ENCODE data around the gene NRCAM.

The NRCAM gene

DNA sequence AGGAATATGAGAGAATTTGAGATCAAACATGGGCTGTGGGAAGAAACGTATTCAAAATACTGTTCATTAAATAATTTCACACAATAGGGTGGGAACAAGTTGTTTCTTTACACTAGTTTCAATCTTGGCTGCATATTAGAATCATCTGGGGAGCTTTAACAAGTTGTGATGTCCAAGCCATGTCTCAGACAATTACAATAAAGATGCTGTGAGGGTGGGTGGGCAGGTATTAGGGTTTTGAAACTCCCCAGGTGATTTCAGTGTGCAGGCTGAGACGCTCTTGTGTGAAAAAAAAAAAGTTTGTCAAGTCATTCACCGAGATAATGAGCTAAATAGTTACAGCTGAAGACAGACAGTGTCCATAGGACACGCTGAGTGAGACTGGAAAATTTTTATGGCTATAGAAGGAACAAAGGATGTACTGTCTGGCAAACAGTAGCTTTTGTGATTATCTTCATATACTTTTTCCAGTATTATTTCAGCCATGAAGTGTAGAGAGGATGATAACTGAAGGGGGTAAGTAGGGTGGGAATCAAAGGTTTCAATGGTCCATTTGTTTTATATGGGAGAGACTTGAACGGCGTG, 313.5 kb downstream of the NRCAM start:
- Histone ChIP-seq H3K27me3 (ENCODE audit: control insufficient read depth in 1 of 2, insufficient read depth in 2 of 2, low read length in 2 of 2) (no peaks in the 10 kb centered on the region), H3K36me3 (ENCODE audit: control insufficient read depth in 2 of 2, insufficient read depth in 2 of 2, low read length in 2 of 2) (no peaks in the 10 kb centered on the region), H3K9ac (ENCODE audit: low read length in 2 of 2) (no peak overlapping the region), H3K4me1 (ENCODE audit: control insufficient read depth, insufficient read depth, low read length) (peaks cover 9% of the 10 kb centered on the region), H3K27ac (ENCODE audit: low read length) (no peak overlapping the region), H3K9me3 (ENCODE audit: control insufficient read depth in 2 of 2, low read length in 2 of 2) (no peaks in the 10 kb centered on the region), H3K4me3 (ENCODE audit: low read length in 2 of 2) (no peak overlapping the region)

DNA sequence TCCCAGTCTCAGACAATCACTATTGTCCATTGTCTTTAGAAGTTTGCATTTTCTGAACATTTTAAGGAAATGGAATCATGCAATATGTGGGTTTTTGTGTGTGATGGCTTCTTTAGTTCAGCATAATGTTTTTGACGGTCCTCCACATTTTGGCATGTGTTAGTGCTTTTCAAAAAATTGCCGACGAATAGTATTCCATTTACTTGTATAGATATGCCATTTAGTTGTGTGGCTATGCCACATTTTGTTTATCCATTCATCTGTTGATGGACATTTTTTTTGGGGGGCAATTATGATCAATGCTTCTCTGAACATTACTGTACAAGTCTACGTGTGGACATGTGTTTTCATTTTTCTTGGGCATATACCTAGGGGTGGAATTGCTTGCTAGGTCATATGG, 314.1 kb downstream of the NRCAM start:
- Histone ChIP-seq H3K4me1 (ENCODE audit: control insufficient read depth, insufficient read depth, low read length) (peaks cover 9% of the 10 kb centered on the region), H3K27ac (ENCODE audit: low read length) (no peak overlapping the region), H3K36me3 (ENCODE audit: control insufficient read depth in 2 of 2, insufficient read depth in 2 of 2, low read length in 2 of 2) (no peaks in the 10 kb centered on the region), H3K9ac (ENCODE audit: low read length in 2 of 2) (no peak overlapping the region), H3K4me3 (ENCODE audit: low read length in 2 of 2) (no peak overlapping the region), H3K27me3 (ENCODE audit: control insufficient read depth in 1 of 2, insufficient read depth in 2 of 2, low read length in 2 of 2) (no peaks in the 10 kb centered on the region), H3K9me3 (ENCODE audit: control insufficient read depth in 2 of 2, low read length in 2 of 2) (no peaks in the 10 kb centered on the region)

DNA sequence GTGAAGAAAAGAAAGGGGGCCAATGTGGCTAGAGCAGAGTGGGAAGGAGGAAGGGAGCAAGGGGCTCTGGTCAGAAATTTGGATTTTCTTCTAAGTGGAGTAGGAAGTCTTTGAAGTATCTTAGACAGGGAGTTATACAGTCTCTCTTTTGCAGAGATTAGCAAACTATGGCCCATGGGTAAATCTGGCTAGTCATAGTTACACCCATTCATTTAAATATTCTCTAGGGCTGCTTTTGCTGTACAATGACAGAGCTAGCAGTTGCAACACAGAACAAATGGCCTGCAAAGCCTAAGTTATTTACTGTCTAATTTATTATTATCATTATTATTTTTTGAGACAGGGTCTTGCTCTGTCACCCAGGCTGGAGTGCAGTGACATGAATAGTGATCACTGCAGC, 315.6 kb downstream of the NRCAM start:
- Histone ChIP-seq H3K9ac (ENCODE audit: low read length in 2 of 2) (no peak overlapping the region), H3K27ac (ENCODE audit: low read length) (no peak overlapping the region), H3K9me3 (ENCODE audit: control insufficient read depth in 2 of 2, low read length in 2 of 2) (no peaks in the 10 kb centered on the region), H3K4me3 (ENCODE audit: low read length in 2 of 2) (no peak overlapping the region), H3K36me3 (ENCODE audit: control insufficient read depth in 2 of 2, insufficient read depth in 2 of 2, low read length in 2 of 2) (no peaks in the 10 kb centered on the region), H3K4me1 (ENCODE audit: control insufficient read depth, insufficient read depth, low read length) (peaks cover 7% of the 10 kb centered on the region), H3K27me3 (ENCODE audit: control insufficient read depth in 1 of 2, insufficient read depth in 2 of 2, low read length in 2 of 2) (no peaks in the 10 kb centered on the region)

DNA sequence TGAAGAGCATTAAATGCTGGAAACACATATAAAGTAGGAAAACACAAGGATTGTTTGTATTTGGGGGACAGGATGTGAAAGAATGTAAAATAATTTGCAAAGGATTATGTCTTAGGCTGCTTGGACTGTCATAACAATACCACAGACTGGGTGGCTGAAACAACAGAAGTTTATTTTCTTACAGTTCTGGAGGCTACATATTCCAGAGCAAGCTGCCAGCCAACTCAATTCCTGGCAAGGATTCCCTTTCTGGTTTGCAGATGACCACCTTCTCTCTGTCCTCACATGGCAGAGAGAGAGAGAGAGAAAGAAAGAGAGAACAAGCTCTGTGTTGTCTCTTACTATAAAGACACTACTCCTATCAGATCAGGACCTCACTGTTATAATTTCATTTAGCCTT, 317.3 kb downstream of the NRCAM start:
- Histone ChIP-seq H3K36me3 (ENCODE audit: control insufficient read depth in 2 of 2, insufficient read depth in 2 of 2, low read length in 2 of 2) (no peaks in the 10 kb centered on the region), H3K27me3 (ENCODE audit: control insufficient read depth in 1 of 2, insufficient read depth in 2 of 2, low read length in 2 of 2) (no peaks in the 10 kb centered on the region), H3K9me3 (ENCODE audit: control insufficient read depth in 2 of 2, low read length in 2 of 2) (no peaks in the 10 kb centered on the region), H3K4me3 (ENCODE audit: low read length in 2 of 2) (no peak overlapping the region), H3K27ac (ENCODE audit: low read length) (no peak overlapping the region), H3K4me1 (ENCODE audit: control insufficient read depth, insufficient read depth, low read length) (peaks cover 4% of the 10 kb centered on the region), H3K9ac (ENCODE audit: low read length in 2 of 2) (no peak overlapping the region)

DNA sequence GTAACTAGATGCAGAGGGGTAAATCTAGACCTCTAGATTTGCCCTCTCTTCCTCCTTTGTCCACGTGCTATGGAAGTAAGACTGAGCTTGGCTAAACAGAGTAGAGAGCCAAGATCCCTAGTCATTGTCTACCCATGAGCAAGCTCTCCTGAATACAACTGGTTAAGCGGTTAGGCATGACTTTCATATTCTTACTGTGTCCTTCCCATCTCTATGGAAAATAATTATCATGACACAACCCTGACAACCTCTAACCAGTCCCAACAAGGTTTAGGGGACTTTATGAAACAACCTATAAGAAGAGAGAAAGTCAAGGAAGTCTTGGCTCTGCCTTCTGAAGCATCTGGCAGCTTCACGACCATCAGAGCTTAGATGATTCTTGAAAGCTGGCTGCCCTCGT, 318.2 kb downstream of the NRCAM start:
- peaks cover 4% of the 10 kb centered on the region for H3K4me1 ChIP-seq (ENCODE audit: control insufficient read depth, insufficient read depth, low read length)
- H3K27ac ChIP-seq (ENCODE audit: low read length) = no peak overlapping the region
- no peaks in the 10 kb centered on the region for H3K9me3 ChIP-seq (ENCODE audit: control insufficient read depth in 2 of 2, low read length in 2 of 2)
- no peaks in the 10 kb centered on the region for H3K36me3 ChIP-seq (ENCODE audit: control insufficient read depth in 2 of 2, insufficient read depth in 2 of 2, low read length in 2 of 2)
- no peak overlapping the region for H3K4me3 ChIP-seq (ENCODE audit: low read length in 2 of 2)
- no peaks in the 10 kb centered on the region for H3K27me3 ChIP-seq (ENCODE audit: control insufficient read depth in 1 of 2, insufficient read depth in 2 of 2, low read length in 2 of 2)
- H3K9ac ChIP-seq (ENCODE audit: low read length in 2 of 2) = no peak overlapping the region

DNA sequence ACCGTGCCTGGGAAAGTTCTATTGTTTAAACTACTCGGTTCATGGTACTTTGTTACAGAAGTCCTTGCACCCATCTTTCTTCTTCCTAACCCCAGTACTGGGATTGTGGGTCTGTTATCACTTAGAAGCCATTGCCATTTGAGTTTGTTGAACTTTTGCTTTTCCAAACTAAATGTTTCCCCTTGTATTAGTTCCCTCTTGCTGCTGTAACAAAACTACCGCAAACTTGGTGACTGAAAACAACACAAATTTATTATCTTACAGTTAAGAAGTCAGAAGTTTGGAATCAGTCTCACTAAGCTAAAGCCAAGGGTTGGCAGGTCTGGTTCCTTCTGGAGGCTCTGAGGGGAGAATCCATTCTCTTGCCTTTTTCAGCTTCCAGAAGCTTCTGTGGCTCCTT, 319.2 kb downstream of the NRCAM start:
- Histone ChIP-seq H3K9ac (ENCODE audit: low read length in 2 of 2) (no peak overlapping the region), H3K27ac (ENCODE audit: low read length) (no peak overlapping the region), H3K9me3 (ENCODE audit: control insufficient read depth in 2 of 2, low read length in 2 of 2) (no peaks in the 10 kb centered on the region), H3K4me1 (ENCODE audit: control insufficient read depth, insufficient read depth, low read length) (peaks cover 4% of the 10 kb centered on the region), H3K36me3 (ENCODE audit: control insufficient read depth in 2 of 2, insufficient read depth in 2 of 2, low read length in 2 of 2) (no peaks in the 10 kb centered on the region), H3K27me3 (ENCODE audit: control insufficient read depth in 1 of 2, insufficient read depth in 2 of 2, low read length in 2 of 2) (no peaks in the 10 kb centered on the region), H3K4me3 (ENCODE audit: low read length in 2 of 2) (no peak overlapping the region)

DNA sequence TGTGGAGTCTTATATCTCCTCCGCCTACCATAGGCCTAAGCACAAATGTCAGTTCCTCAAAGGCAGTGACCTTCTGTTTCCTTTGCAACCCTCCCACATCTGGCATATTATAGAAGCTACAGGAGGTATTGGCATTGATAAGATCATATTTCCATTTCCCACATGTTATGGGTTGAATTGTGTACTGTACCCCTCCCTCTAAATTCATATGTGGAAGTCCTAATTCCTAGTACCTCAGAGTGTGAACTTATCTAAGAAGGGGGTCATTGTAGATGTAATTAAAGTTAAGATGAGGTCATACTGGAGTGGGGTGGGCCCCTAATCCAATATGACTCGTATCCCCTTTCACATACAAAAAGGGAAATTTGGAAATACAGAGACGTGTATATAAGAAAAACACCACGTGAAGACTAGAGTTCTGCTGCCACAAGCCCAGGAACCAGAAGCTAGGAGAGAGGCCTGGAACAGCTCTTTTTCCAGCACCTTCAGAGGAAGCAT, 320.0 kb downstream of the NRCAM start:
- Histone ChIP-seq H3K36me3 (ENCODE audit: control insufficient read depth in 2 of 2, insufficient read depth in 2 of 2, low read length in 2 of 2) (no peaks in the 10 kb centered on the region), H3K9ac (ENCODE audit: low read length in 2 of 2) (no peak overlapping the region), H3K4me3 (ENCODE audit: low read length in 2 of 2) (no peak overlapping the region), H3K27me3 (ENCODE audit: control insufficient read depth in 1 of 2, insufficient read depth in 2 of 2, low read length in 2 of 2) (no peaks in the 10 kb centered on the region), H3K9me3 (ENCODE audit: control insufficient read depth in 2 of 2, low read length in 2 of 2) (no peaks in the 10 kb centered on the region), H3K27ac (ENCODE audit: low read length) (no peak overlapping the region), H3K4me1 (ENCODE audit: control insufficient read depth, insufficient read depth, low read length) (peaks cover 4% of the 10 kb centered on the region)

DNA sequence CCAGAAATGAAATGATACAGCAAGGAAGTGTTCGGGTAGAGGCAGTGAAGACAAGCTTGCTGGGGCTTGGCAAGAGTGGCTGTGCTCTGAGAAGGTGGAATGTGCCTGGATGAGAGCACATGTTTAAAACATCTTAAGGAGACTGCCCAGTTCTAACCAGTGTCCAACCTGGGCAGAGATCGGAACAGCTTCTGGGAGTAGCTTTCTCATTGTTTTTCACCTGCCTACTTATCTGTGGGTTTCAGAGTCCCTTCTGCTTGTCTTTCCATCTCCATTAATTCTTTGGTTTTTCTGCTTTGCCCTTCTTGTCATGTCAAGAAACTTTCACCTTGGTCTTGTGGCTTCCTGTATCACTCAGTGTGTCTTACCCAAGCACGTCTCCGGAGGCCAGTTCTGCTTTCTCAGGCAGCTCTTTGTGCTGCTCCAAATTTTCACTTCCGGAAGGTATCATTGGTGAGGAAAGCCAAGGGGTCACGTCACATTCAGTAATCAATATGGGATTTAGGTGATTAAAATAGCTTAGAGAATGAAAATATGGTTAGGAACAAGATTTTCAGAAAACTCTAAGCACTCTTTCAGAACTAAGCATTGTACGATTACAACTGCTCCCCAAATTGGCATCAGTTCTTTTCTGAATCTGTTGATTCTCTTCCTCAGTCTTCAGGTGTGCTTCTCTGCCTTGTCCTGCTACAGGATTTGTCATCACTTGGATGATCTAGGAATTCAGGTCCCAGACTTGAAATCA, 320.6 kb downstream of the NRCAM start:
- no peaks in the 10 kb centered on the region for H3K36me3 ChIP-seq (ENCODE audit: control insufficient read depth in 2 of 2, insufficient read depth in 2 of 2, low read length in 2 of 2)
- no peaks in the 10 kb centered on the region for H3K27me3 ChIP-seq (ENCODE audit: control insufficient read depth in 1 of 2, insufficient read depth in 2 of 2, low read length in 2 of 2)
- no peaks in the 10 kb centered on the region for H3K9me3 ChIP-seq (ENCODE audit: control insufficient read depth in 2 of 2, low read length in 2 of 2)
- H3K4me1 ChIP-seq (ENCODE audit: control insufficient read depth, insufficient read depth, low read length) = peaks cover 4% of the 10 kb centered on the region
- H3K27ac ChIP-seq (ENCODE audit: low read length) = no peak overlapping the region
- H3K9ac ChIP-seq (ENCODE audit: low read length in 2 of 2) = no peak overlapping the region
- no peak overlapping the region for H3K4me3 ChIP-seq (ENCODE audit: low read length in 2 of 2)

DNA sequence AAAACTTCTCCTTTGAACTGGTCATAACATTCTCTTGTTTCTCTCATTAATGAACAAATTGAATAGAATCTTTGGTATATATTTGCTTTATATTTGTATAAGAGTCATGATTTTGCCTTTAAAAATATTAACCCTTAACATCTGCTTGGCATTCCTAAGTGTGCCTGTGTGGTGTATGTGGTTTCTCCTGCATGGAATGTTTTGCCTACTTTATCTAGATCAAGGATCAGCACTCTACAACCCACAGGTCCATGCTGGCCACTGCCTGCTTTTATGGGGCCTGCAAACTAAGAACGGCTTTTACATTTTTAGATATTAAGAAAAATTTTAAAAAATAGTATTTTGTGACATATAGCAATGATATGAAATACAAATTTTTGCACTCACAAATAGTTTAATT, 321.8 kb downstream of the NRCAM start:
- Histone ChIP-seq H3K4me1 (ENCODE audit: control insufficient read depth, insufficient read depth, low read length) (peaks cover 4% of the 10 kb centered on the region), H3K27ac (ENCODE audit: low read length) (no peak overlapping the region), H3K4me3 (ENCODE audit: low read length in 2 of 2) (no peak overlapping the region), H3K9me3 (ENCODE audit: control insufficient read depth in 2 of 2, low read length in 2 of 2) (no peaks in the 10 kb centered on the region), H3K27me3 (ENCODE audit: control insufficient read depth in 1 of 2, insufficient read depth in 2 of 2, low read length in 2 of 2) (no peaks in the 10 kb centered on the region), H3K36me3 (ENCODE audit: control insufficient read depth in 2 of 2, insufficient read depth in 2 of 2, low read length in 2 of 2) (no peaks in the 10 kb centered on the region), H3K9ac (ENCODE audit: low read length in 2 of 2) (no peak overlapping the region)

DNA sequence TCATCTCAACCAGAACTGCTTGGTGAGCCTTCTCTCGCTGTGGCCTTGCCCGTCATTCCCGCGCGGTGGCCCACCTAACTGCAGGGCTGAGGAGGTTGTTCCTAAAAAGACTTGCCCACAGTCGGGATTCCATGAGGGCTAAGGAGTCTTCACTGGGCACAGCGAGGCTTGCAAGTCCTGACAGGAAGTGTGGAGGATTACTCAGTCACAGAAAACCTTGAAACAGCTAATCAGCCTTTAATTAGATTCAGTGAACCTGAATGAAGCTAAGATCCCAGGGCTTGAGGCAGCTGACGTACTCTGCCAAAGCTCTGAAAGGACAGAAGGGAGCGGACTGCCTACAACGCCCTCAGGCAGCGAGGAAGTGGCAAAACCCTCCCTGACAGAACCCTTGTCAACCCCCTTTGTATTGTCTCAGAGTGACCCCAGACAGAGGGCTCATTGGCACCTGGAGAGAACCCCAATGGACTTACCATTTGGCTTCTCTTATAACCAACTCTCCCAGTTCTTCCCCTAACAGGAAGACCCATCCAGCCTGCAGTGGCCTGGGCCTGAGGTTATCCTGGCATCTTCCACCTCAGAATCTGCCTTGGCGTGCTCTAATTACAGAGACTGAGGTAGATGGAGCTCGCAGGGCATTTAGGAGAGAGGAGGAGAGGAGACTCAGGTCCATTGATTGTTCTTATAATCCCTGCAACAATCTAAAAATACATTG, 323.5 kb downstream of the NRCAM start:
- Histone ChIP-seq H3K4me1 (ENCODE audit: control insufficient read depth, insufficient read depth, low read length) (no peaks in the 10 kb centered on the region), H3K27ac (ENCODE audit: low read length) (no peak overlapping the region), H3K4me3 (ENCODE audit: low read length in 2 of 2) (no peak overlapping the region), H3K9me3 (ENCODE audit: control insufficient read depth in 2 of 2, low read length in 2 of 2) (no peaks in the 10 kb centered on the region), H3K36me3 (ENCODE audit: control insufficient read depth in 2 of 2, insufficient read depth in 2 of 2, low read length in 2 of 2) (no peaks in the 10 kb centered on the region), H3K27me3 (ENCODE audit: control insufficient read depth in 1 of 2, insufficient read depth in 2 of 2, low read length in 2 of 2) (no peaks in the 10 kb centered on the region), H3K9ac (ENCODE audit: low read length in 2 of 2) (no peak overlapping the region)

DNA sequence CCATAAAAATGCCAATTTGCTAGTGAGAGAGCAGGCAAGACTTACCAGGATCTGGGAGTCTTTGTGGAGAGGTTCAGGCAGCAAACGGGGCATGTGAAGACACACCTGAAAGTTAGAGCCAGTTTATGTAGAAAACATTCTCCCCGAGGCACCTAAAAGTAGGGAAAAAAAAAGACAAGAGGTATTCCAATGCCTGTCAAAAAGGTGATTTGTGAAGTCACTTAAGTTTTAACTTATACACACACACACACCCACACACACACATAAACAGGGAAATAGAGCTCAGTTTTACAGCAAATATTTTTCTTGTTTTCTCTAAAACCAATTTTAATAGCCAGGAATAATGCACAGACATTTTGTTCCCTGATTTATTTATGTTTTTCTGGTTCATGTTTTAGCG, 326.0 kb downstream of the NRCAM start, which contains the start of gene LAMB4:
Gene LAMB4, minus strand, starts transcription at position 101 of the 400 bp plus-strand sequence. CDS start 7,197 bp downstream, outside the sequence.
- Histone ChIP-seq H3K36me3 (ENCODE audit: control insufficient read depth in 2 of 2, insufficient read depth in 2 of 2, low read length in 2 of 2) (no peaks in the 10 kb centered on the region), H3K9ac (ENCODE audit: low read length in 2 of 2) (no peak within 1 kb of the TSS), H3K4me1 (ENCODE audit: control insufficient read depth, insufficient read depth, low read length) (no peaks in the 10 kb centered on the region), H3K27ac (ENCODE audit: low read length) (no peak within 1 kb of the TSS), H3K27me3 (ENCODE audit: control insufficient read depth in 1 of 2, insufficient read depth in 2 of 2, low read length in 2 of 2) (no peaks in the 10 kb centered on the region), H3K9me3 (ENCODE audit: control insufficient read depth in 2 of 2, low read length in 2 of 2) (no peaks in the 10 kb centered on the region), H3K4me3 (ENCODE audit: low read length in 2 of 2) (no peak within 1 kb of the TSS)
